HUDEP-2 (cell line): ENCODE data around the gene IQSEC1.

Experiments
- DNase-seq, 76 experiments: peaks; one replicate each; lab custom pipeline; 2025; ENCODE audit not compliant: unreplicated experiment in 76 of 76; lab: John Stamatoyannopoulos, UW

Gene IQSEC1

DNA sequence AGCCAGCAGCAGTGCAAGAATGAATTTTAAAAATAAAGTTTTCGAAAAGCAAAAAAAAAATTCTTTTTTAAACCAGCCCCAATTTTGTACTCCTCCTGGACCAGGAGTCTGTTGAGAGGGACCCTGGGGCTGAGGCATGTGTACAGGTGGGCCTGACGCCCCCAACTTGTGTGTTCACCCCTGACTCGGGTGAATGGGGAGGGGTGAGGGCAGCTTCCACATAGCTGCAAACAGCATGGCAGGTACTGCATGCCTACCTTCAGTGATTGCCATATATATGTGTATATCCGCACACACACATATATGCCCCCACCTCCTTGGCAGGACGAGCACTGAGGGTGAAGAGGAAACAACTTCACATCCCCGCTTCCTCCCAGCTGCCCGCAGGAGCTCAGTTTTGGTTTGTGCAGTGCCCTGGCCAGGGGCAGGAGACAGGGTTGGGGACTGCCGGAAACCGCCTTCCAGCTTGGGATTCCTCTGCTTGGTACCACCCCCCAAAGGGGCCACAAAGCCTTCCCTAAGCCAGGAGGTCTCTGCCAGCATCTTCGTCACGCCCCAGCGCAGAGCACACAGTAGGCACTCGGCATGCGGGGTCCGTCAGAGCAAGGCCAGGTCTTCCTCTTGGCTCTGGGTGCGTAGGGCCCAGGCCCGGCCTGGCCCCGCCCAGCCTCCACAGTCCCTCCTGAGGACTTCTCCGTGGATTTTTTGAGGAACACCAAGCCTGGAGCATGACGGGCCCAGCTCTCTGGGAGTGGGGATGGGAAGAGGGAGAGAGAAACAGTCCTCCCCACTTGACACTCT, 170.0 kb downstream of the IQSEC1 start:
- no peak for DNase-seq

DNA sequence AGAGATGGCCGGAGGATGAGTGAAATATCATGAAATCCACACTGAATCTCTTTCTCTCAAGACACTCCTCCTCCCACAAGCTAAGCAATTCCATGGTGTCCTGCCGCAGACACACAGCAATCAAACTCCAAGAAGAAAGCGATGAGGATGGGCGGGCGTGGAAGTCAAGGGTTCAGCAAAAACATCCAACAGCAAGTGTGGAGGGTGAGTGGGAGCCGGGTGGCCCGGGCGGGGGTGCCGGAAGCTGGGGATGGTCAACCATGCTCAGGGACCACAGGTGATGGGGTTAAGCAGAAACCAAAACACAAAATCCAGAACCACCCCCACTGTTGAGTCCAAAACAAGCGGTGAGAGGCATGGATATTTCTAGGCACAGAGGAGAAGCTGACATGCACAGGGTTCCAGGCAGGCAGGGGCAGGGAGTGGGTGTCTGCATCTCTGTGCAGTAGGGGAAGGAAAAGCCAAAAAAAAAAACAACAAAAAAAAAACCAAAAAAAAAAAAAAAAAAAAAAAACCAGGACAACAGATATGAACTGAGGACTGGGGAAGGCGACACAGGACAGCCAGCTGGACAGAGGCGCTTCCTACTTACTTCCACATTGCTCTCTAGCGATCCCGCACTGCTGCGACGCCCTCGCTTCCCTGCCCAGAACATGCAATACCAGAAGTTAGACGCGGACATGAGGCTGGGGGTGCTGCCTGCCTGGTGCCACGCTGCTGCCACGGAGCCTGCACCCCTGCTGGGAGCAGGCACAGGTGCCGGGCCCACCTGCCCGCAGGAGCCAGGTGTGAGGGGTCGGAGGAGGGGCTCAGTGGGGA, 170.8 kb downstream of the IQSEC1 start:
- no peak for DNase-seq

DNA sequence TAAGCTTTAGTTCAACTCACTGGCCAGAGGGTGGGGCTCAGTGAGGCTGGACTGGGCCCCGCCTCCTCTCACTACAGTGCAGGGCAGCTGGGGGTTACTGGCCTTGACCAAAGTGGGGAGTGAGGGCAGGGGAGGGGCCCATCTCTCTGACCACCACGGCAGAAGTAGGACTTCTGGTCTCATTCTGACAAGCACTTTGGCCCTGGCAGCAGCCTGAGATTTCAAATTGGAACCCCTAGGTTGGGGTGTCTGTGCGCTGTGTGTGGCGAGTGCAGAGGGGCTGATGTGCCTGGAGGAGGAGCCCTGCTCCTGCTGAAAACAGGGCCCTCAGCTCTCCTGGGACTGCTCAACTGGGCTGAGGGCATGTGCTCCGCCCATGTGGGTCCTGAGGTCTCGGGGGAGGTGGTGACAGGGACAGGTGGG, 171.6 kb downstream of the IQSEC1 start:
- no peak for DNase-seq

DNA sequence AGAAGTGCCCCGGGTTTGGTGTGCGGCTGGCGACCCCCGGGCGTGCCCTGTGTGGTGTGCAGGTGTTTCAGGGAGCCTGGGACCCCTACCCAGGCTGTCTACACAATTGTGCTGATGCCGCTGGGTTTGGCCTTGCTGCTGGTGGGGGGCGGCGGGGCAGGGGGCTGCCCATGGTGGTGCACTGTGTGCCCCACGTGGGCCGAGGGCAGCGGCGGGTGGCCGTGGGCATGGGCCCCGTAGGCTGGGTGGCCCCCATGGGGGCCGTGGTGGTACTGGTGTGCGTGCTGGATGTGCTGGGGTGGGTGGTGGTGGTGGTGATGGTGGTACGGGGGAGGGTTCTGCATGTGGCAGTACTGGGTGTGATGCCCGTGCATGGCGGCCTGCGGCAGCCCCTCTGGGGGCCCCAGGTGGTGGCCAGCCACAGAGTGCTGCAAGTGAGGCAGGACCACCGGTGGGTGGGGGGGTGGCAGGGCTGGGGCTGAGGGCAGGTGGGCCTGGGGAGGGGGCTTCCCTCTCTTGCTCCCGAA, 172.3 kb downstream of the IQSEC1 start:
- no peak for DNase-seq

DNA sequence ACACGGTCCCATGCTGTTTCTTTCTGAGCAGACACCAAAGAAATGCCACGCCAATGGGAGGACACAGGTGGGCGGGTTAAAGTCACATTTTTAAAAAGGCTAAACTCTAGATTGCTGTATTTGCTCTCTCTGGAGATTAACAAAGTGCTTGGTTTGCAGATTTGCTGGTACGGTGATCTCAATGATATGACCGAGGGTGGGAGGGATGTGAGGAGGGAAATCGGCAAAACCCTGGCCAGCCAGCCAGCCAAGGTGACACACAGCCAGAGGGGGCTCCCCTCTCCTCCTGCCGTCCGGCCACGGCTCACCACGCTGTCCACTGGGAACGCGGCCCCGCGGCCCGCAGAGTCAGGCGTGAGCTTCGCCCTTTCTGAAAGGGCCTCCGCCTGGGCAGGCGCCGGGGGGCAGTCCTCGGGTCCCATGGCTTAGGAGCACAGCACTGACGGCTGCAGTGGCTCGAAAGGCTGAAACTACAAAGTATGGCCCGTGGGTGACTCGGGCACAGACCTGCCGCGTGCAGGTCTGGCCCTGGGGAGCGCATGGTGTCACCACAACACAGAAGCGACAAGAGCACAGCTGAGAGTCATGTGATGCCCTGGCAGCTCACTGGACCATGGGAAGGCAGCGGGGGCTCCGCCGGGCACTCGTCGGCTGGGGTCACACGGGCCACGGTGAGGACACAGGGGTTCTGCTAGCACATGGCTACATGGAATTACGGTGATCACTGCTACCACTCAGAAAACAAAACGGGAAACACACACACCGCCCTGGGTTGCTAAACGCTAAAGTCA, 174.1 kb downstream of the IQSEC1 start:
- DNase-seq, result no peak

DNA sequence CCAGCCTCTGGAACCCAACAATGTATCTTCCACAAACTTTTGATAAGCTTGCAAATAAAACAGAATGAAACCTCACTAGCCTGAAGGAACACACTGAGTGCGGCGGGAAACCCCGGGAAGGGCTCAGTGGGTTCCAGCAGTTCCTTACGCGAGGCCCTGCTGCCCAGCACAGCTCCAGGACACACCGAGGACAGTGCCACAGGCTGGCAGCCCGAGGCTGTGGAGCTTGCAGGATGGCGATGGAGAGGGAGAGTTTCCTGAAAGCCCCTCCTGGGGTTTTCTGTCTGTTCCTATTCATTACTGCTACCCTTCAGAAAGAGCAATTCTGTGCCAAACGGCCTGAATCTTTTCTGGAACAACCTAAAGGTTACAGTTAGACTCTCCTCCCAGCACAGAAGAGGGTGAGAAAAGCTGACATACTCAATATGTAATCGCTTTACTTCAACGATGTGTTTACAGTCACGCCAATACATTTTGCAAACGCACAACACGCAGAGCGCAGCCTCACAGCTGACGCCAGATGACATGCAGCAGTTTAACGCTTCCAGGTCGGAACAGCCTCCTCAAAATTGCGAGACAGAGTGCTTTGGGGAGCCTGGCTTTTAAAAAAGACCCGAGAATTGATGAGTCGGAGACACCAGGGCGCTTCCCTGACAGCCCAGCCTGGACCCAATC, 174.8 kb downstream of the IQSEC1 start:
- no peak for DNase-seq

DNA sequence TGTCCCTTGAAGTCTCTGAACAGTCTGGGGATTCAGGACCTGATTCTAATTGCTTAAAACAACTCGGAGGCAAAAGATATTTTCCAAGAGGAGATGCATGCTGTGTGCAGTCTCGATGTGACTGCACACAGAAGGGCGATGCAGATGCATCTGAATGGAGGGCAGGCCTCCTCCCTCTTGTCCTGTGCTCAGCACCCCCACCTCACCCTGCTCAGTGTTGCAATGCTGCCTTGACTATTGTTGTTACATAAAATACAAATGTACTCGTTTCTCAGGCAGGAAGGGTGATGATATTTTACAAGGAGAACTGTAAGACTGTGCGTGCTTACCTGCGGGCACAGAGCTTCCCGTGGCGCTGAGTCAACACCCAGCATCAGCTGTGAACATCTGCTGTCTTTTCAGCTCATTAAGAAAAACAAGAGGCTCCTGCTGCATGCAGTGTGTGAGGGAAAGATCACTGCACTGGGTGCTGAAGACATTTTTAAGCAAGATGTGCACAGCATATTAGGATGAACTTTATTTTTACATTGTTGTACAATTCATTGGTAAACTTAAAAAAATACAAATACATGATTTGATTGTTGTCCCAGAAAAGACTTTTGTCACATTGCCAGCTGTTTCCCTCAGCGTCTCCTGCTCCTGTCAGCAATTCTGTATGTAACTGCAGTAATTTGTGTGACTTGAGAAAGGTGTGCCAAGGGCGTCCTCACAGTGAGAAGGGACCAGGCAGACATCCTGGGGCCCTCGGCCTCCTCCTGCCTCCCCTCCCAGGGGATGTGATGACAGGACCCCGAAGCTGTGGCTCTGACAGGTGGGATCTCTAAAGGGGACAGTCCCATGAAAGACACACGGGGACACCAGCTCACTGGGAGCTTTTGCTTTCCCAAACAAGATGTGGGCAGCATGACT, 175.6 kb downstream of the IQSEC1 start:
- DNase-seq, result no peak

DNA sequence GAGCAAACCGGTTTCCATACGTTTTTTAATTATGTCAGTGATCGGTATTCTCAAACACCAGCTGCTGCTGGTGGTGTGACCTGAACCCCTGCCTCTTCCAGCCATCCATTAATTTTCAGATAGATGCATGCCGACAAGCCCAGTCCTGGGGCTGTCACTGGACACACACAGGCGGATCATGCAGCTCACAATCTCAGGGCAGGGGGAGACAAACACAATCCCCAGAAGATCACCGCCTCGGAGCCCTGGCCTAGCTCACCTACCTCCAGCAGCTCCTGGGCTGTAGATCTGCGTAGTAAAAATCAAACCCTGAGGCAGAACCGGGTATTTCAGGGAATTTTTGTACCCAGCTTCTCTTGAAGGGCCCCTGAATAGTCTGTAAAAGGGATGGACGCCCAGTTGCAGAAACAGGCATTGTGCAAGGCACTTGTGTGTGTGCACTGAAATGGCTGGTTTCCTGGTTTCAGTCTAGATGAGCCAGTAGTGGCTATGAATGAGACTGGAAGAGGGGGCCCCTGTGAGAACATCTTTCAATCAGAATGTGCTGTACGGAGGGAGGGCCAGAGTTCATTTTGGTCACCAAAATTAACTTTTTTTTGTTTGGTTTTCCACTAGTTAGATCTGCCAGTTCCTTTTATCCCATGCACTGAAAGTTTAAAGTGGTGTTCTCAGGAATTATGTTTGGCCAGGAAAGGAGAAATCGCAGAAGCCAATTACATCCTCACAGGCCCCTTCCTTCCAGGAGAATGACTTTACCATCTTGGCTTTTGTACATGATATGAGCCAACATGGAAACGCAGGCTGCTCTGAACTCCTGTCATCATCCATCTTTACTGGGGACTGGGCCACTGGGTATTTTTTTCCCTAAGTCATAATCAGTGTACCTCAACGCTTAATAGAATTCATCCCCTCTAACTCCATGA, 176.9 kb downstream of the IQSEC1 start:
- DNase-seq, result no peak

DNA sequence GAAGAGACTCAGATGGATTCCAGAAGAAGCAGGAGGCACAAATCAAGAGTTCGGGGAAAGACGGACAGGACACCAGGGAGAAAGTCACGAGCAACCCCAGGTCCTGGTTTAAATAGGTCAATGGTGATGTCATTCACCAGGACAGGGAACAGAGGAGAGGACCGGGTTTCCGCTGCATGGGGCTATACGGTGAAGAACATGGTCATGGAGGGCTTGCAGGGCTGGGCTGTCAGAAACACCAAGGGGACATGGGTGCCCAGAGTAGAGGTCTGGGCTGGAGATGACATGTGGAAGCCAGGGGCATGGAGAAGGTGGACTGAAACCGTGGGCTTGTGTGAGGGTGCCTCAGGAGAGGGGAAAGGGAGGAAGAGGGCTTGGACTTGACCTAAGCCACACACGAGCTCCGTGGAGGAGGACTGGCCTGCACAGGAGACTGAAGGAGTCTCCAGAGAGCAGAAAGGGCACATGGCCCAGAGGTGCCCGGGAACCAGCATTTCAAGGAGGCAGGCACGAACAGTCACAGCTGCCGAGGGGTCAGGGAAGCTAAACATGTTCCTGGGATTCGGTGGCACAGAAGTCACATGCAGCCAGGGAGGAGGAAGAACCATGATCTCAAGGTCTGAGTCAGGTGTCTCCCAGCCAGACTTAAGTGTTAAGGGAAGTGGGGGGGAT, 177.7 kb downstream of the IQSEC1 start:
- peak in 1 of 76 experiments; percentile 10 for DNase-seq

DNA sequence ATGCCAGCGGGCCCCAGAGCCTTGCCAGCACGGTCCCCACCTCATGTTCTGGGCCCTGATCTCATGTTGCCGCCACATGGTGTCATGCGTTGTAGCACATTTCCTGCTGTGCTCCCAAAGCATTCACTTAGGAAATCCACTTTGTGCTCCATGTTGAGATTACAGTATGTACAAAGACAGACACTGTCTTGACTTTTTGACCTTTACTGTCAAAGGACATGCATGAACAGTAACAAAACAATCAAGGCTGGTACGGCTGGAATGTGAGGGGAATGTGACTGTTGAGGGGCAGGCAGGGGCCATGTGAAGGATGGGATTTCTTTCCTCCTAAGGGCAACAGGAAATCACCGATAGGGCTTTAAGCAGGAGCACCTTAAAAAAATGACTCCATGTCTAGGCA, 178.6 kb downstream of the IQSEC1 start:
- DNase-seq, result no peak

DNA sequence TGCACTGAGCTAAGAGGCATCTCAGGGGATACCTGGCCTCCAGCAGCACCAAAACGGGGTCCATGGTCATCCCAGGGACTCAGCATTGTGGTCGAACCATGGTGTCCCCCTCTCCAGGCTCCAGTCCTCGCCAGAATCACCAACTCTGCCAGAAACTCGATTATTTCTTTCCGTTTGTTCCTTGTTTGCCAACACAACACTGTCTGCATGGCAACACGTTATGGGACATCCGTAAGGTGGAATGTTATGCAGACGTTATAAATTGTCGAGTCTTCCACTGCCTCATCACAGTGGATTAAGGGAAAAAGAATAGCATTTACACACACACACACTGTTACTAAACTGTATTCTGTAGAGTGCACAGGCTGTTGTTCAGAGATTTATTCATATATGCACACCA, 179.4 kb downstream of the IQSEC1 start:
- DNase-seq, result no peak

DNA sequence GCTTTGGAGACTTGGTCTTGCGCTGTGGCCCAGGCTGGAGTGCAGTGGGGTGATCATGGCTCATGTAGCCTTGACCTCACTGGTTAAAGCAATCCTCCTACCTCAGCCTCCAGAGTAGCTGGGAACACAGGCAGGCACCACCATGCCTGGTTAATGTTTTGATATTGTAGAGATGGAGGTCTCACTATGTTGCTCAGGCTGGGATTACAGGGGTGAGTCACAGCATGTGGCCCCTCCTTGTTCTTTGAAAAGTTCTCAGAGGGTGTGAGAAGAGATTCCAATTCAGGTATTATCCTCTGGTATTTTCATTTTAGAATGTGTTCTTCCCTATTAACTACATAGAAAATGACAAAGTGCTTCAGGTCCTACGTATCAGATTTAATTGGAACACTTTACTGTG, 180.0 kb downstream of the IQSEC1 start:
- no peak for DNase-seq

DNA sequence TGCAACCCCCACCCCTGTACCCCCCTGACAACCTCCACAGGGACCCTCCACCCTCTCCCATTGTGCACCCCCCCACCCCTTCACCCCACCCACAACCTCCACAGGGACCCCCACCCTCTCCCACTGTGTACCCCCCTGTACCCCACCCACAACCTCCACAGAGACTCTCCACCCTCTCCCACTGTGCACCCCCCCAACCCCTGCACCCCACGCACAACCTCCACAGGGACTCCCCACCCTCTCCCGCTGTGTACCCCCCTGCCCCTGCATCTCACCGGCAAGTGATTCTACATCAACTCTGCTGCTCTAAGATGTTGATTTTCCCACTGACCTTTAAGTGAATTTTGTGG, 180.4 kb downstream of the IQSEC1 start:
- no peak for DNase-seq

DNA sequence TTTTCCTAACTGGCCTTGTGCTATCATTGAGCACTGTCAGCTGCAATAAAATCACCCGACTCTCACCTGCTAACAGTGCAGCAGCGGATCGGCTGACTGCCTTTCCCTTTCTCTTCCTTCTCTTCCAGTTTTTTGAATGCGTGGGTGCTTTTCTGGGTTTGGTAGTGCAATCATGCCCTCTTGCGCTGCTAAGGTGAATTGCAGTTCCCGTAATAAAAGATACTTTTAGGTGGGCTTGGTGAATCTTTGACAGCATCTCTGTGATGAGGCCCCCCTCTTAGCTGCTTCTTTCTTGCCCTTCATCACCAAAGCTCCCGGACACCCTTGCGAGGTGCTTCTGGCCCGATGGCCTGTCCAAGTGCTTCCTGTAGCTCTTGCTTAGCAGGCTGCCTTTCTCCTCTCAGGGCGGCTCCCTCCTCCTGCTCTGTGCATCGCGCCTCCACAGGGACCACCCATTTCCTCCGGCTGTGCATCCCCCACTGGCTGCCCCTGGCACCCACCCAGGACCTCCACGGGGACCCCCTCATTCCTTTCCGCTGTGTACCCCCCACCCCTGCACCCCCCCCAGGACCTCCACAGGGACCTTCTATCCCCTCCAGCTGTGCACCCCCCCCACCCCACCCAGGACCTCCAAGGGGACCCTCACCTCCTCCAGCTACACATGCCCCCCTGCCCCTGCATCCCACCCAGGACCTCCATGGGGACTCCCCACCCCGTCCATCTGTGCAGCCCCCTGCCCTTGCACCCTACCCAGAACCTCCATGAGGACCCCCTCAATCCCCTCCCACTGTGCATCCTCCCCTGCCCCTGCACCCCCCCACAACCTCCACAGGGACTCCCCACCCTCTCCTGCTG, 181.0 kb downstream of the IQSEC1 start:
- DNase-seq, result peak in 20 of 76 experiments; percentile 3 to 48 (median 18)

DNA sequence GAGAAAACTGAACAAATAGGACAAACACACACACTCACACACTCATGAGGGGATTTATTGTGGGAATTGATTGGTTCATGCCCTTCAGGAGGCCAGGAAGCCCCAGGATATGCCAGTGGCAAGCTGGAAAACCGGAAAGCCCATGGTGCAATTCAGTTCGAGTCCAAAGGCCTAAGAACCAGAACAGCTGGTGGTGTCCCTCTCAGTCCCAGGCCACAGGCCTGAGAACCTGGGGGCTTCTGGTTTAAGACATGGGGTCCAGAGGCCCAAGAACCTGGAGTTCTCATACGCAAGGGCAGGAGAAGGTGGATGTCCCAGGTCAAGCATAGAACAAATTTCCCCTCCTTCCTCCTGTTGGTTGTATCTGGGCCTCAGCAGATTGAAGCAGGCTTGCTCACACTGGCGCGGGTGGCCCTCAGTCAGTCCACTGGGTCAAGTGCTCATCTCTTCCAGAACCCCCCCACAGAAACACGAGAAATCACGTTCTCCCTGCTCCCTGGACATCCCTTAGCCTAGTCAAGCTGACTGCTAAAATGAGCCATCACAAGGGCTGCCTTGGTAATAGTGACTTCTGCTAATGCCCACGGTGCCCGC, 181.7 kb downstream of the IQSEC1 start:
- no peak for DNase-seq

DNA sequence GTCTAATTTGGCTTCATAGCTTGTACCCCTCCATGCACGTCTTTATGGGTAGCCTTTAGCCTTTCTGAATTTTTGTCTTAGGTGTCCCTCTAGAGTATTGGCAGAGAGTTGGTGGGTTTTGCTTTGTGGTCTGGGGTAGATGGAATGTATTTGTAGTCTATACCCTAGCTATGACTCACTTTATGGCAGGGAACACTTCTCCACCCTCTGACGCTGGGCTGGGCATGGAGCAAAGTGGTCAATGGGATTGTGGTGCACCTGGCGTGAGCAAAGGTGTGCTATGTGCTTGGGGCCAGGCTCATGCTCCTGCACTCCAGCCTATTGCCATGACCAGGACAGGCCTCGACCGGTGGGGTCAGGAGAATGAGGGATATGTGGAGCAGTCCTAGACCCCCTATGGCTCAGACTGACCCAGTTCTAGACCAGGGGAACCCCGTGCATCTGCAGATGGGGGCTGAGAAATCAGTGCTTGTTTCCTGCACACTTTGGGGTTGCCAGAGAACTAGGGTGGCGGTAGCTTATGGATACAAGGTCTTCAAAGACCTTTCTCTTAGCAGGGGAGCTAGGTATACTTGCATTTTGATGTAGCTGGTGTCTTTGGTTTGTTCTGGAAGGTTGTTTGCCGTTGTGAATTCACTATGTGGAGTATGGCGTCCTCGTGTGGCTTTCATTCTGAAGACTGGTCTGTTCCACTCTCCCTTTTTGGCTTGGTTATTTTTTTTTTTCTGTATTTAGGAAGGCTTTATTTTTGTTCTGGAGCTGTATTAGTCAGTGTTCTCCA, 182.4 kb downstream of the IQSEC1 start:
- no peak for DNase-seq
